ENCODE data around the gene FAM111B. TPM values are rescaled to one million over a fixed set of nuclear protein-coding genes. Genes with fewer than 3 reads are reported as not detected.
"Not testable (repeated sequence)": the region's sequence is repeated elsewhere in the genome, so short reads cannot be mapped to it uniquely, and the experiment has no call there.

FAM111B gene
- total and polyA plus RNA-seq, 12 donors = 0.11 to 3.1 (median 0.23) TPM; not detected in 2

DNA sequence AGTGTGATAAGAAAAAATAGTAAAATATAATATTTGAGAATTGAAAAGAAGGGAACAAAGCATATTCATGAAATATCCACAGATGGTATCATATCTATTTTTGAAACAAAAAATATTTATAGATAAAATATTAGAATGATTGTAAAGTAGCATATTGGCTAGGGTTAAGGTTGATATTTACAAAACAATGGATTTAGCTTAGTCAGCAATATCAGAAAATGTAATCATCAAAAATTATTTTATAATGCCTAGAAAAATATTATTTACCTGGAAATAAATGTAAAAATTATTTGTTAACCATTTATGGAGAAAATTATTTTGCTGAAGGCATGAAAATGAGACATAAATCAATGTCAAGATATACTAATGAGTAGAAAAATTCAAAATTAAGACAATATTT is 12.8 kb downstream of the FAM111B start:
- no peak for ATAC-seq
- Histone ChIP-seq H3K4me1 (no peaks in the 10 kb centered on the region), H3K27me3 (no peaks in the 10 kb centered on the region), H3K36me3 (peaks cover 0 to 9% (median 0%) of the 10 kb centered on the region in 9 donors), H3K9me3 (peaks cover 0 to 30% (median 7%) of the 10 kb centered on the region in 11 donors), H3K4me3 (no peak overlapping the region), H3K27ac (no peak overlapping the region)
- intact Hi-C loops (cut with DNase I) = no loop called here
- no peak for DNase-seq
- no peak for TF ChIP-seq CTCF (IDR thresholded peaks at IDR 0.05)

DNA sequence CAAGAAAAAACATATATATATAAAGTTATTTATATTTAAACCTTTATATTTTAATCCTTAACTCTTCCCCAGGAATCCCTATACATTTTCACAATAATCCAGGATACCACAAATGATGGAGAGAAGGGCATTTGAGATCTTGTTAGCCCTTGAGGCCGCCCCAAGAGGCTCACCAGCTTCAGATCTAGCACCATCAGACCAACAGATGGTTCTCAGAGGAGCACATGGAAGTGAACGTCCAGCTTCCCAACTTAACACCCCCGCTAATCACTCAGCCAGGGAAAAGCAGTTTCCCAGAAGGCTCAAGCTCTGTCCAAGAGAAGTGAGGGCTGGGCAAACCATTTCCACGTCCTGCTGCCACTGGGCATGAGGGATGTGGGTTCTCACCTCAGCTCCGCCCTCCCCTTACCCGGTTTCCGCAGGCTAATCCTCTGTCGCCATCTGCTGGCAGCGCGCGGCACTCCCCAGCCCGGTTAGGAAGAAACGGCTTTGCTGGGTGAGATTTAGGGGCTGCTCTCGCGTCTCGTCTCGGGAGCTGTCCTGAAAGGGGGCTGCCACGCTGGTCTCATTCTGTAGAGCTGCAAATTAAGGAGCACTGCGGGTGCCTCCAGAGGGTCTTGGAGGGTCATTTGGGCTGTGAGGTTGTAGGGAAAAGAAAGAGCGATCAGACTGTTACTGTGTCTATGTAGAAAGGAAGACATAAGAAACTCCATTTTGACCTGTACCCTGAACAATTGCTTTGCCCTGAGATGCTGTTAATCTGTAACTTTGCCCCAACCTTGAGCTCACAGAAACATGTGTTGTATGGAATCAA is 28.8 kb downstream of the FAM111B start:
- intact Hi-C loops (cut with DNase I) = loop anchor here in 4 of 10 donors (2.0 to 10.0 kb wide), 4 partner anchors 39 to 83 kb away; no protein-coding TSS in a partner anchor
- Histone ChIP-seq H3K27me3 (no peaks in the 10 kb centered on the region), H3K4me3 (peak overlapping the region in 2 of 10 donors; percentile 12 to 13), H3K4me1 (peaks cover 0 to 8% (median 0%) of the 10 kb centered on the region in 9 donors), H3K36me3 (peaks cover 0 to 61% (median 0%) of the 10 kb centered on the region in 9 donors), H3K9me3 (peaks cover 0 to 17% (median 0%) of the 10 kb centered on the region in 11 donors), H3K27ac (no peak overlapping the region)
- 11 to 12% methylated on average over 20 of the region's 20 CpGs for WGBS, 2 donors
- ATAC-seq = peak; percentile 83 to 97 (median 94)
- peak; percentile 92 to 99 (median 97) for TF ChIP-seq CTCF (IDR thresholded peaks at IDR 0.05)
- DNase-seq = peak; percentile 74 to 81

DNA sequence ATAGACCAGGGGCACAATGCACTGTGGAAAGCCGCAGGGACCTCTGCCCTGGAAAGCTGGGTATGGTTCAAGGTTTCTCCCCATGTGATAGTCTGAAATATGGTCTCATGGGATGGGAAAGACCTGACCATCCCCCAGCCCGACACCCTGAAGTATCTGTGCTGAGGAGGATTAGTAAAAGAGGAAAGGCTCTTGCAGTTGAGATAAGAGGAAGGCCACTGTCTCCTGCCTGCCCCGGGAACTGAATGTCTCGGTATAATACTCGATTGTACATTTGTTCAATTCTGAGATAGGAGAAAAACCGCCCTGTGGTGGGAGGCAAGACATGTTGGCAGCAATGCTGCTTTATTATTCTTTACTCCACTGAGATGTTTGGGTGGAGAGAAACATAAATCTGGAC is 29.5 kb downstream of the FAM111B start:
- ATAC-seq, H3K4me3 ChIP-seq, DNase-seq, H3K27me3 ChIP-seq, H3K27ac ChIP-seq: not testable (repeated sequence)
- WGBS, 2 donors = 67 to 68% methylated on average over 6 of the region's 6 CpGs
- intact Hi-C loops (cut with DNase I) = loop anchor here in 4 of 10 donors (2.0 to 10.0 kb wide), 4 partner anchors 39 to 84 kb away; no protein-coding TSS in a partner anchor
- Histone ChIP-seq H3K36me3 (peaks cover 0 to 54% (median 0%) of the 10 kb centered on the region in 9 donors), H3K4me1 (peaks cover 0 to 11% (median 0%) of the 10 kb centered on the region in 9 donors), H3K9me3 (peaks cover 0 to 10% (median 0%) of the 10 kb centered on the region in 11 donors)

DNA sequence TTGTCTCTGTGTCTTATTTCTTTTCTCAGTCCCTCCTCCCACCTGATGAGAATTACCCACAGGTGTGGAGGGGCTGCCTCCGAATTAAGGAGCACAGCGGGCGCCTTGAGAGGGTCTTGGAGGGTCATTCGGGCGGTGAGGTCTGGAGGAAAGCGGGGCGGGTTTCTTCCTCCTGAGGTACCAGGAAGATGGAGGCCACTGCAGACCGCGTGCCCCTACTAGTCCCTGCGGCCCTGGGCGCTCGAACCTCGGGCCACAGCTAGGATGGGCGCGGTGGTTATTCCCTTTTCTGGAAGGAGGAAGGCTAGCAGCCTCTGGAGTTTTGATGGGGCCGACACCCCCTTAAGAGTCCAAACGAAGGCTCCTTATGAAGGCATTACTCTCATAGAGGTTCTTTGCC is 30.2 kb downstream of the FAM111B start:
- no peak overlapping the region for H3K27ac ChIP-seq
- H3K4me3 ChIP-seq = no peak overlapping the region
- intact Hi-C loops (cut with DNase I) = loop anchor here in 4 of 10 donors (2.0 to 10.0 kb wide), 4 partner anchors 40 to 84 kb away; no protein-coding TSS in a partner anchor
- no peak for TF ChIP-seq CTCF (IDR thresholded peaks at IDR 0.05)
- H3K9me3 ChIP-seq = peaks cover 0 to 4% (median 0%) of the 10 kb centered on the region in 11 donors
- no peaks in the 10 kb centered on the region for H3K27me3 ChIP-seq
- WGBS, 2 donors = 96 to 98% methylated on average over 17 of the region's 17 CpGs
- ATAC-seq (no peak), DNase-seq (no peak)
- H3K36me3 ChIP-seq = peaks cover 0 to 47% (median 0%) of the 10 kb centered on the region in 9 donors
- peaks cover 0 to 18% (median 6%) of the 10 kb centered on the region in 9 donors for H3K4me1 ChIP-seq
